ENCODE measurements around the gene TIFAB.

TIFAB gene

DNA sequence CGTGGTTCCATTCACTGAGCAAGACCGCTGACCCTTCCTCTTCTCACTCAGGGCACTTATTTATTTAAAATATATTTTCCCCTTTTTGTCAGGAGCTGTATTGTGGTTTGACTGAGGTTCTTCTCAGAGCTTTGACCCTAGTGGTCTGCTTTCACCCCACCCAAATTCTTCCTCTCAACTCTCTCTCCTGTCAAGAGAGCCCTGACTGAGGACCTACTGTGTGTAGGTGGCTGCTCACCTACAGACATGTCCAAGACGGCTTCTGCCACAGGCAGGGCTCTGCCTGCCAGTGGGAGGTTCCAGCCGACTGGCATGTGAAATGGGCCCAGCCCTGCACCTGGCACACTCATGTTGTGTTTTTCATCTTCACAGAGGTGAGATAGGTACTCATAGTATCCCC is 10.2 kb downstream of the TIFAB start:
- DNase-seq (ENCODE audit: low read depth in 1 of 2, low spot score in 1 of 2) = no peak
- TF ChIP-seq JUND (IDR thresholded peaks at IDR 0.05; ENCODE audit: low read depth) = no peak
- in situ Hi-C loops (cut with HindIII; ENCODE audit: low pct_unique_long_range_greater_than_20kb, low sequenced_read_pairs) = no loop called here

- DNase-seq (ENCODE audit: low read depth in 1 of 2, low spot score in 1 of 2) = no peak
- in situ Hi-C loops (cut with HindIII; ENCODE audit: low pct_unique_long_range_greater_than_20kb, low sequenced_read_pairs) = no loop called here
- TF ChIP-seq JUND (IDR thresholded peaks at IDR 0.05; ENCODE audit: low read depth) = no peak
These were observed 10.8 kb downstream of the TIFAB start for GRCh38 chr5:135441350-135441831.

DNA sequence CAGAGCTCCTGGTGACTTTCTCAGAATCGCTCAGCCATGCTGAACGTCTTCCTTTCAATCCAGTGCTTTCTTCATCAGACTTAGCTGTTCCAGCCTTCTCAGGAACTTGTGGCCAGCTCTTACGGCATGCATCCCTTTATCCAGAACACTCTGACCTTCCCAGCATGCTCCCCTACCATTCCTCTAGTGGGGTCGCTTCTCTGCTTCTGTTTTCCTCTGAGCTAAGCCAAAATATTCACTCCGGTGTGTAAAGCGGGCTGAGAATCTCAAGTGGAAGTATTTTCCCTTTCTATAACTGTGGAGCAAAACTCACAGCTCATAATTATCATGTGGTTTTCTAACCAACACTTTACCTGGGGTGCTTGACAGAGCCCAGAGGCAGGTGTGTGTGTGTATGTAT is 11.2 kb downstream of the TIFAB start:
- no peak for TF ChIP-seq JUND (IDR thresholded peaks at IDR 0.05; ENCODE audit: low read depth)
- no peak for DNase-seq (ENCODE audit: low read depth in 1 of 2, low spot score in 1 of 2)
- in situ Hi-C loops (cut with HindIII; ENCODE audit: low pct_unique_long_range_greater_than_20kb, low sequenced_read_pairs) = no loop called here

GRCh38 chr5:135439231-135440205 is 12.6 kb downstream of the TIFAB start:
- no peak for TF ChIP-seq JUND (IDR thresholded peaks at IDR 0.05; ENCODE audit: low read depth)
- no peak for DNase-seq (ENCODE audit: low read depth in 1 of 2, low spot score in 1 of 2)

DNA sequence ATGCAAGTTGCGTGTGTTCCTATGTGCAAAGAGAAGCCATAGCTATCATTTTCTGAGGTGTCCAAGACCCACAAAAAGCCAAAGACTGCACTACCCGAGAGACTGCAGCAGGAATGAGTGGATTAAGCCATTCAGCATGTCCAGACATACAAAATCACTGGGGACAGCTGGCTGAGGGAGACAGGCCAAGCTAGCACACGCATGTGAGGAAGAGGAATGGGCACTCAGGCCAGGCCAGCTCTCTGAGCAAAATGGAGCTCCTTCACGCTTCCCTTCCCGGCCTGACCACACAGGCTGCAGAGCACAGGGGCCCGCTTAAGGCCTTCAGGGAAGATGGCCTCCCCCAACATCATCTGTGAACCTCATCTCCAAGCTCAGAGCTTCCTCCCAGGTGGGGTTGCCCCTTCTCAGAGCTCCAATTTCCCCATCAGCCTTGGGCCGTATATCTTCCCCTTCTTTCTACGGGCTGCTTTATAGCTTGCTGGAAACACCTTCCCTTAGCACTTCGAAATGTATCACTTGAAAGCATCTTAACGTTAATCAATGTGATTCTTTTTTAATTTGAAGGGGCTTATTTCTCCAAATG is 13.4 kb downstream of the TIFAB start:
- no peak for TF ChIP-seq JUND (IDR thresholded peaks at IDR 0.05; ENCODE audit: low read depth)
- in situ Hi-C loops (cut with HindIII; ENCODE audit: low pct_unique_long_range_greater_than_20kb, low sequenced_read_pairs) = no loop called here
- no peak for DNase-seq (ENCODE audit: low read depth in 1 of 2, low spot score in 1 of 2)

More at GRCh38 chr5:135439231-135440205, 12.6 kb downstream of the TIFAB start:
- in situ Hi-C loops (cut with HindIII; ENCODE audit: low pct_unique_long_range_greater_than_20kb, low sequenced_read_pairs) = no loop called here

- in situ Hi-C loops (cut with HindIII; ENCODE audit: low pct_unique_long_range_greater_than_20kb, low sequenced_read_pairs) = no loop called here
- no peak for TF ChIP-seq JUND (IDR thresholded peaks at IDR 0.05; ENCODE audit: low read depth)
- DNase-seq (ENCODE audit: low read depth in 1 of 2, low spot score in 1 of 2) = no peak
These were observed 14.2 kb downstream of the TIFAB start for GRCh38 chr5:135437796-135438560.

DNA sequence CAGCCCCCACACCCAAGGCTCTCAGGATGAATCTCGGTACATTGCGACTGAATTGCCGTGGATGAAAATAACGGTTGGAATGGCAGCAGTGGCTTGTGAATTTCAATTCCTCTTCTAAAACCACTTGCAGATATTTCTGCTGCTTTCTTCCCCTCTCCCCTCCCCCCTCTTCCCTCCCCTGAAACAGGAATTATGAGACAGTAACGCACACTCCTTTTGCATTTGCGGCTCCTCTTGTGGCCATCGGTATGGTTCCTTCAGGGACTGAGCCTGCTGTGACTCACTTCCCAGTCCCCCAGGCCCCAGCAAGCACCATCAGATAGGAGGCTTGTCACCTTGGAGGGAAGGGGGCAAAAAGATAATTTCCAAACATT is 14.7 kb downstream of the TIFAB start:
- DNase-seq (ENCODE audit: low read depth in 1 of 2, low spot score in 1 of 2) = no peak
- no peak for TF ChIP-seq JUND (IDR thresholded peaks at IDR 0.05; ENCODE audit: low read depth)
- in situ Hi-C loops (cut with HindIII; ENCODE audit: low pct_unique_long_range_greater_than_20kb, low sequenced_read_pairs) = no loop called here

DNA sequence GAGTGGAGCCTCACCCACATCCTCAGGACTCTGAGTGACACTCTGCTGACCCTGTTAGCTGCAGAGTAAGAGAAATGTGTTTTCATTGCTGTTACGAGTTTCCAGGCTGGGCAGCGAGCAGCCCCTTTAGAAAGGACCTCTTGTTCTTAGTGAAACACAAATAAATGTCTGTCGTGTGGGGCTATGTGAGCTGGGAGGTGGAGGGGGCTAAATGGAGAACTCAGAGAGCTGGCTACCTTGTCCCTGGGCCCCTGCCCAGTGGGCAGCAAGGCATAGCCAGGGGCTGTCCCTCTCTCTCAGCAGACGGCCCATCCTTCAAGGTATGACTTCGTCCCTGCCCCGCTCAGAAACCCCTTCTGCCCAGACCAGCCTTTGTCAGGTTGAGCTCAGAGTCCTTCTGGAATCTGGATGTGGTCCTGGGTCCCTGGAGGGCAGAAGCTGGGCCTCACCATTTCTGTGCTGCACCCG is 15.2 kb downstream of the TIFAB start:
- DNase-seq (ENCODE audit: low read depth in 1 of 2, low spot score in 1 of 2) = no peak
- no peak for TF ChIP-seq JUND (IDR thresholded peaks at IDR 0.05; ENCODE audit: low read depth)
- in situ Hi-C loops (cut with HindIII; ENCODE audit: low pct_unique_long_range_greater_than_20kb, low sequenced_read_pairs) = no loop called here

GRCh38 chr5:135435467-135436330 is 16.5 kb downstream of the TIFAB start:
- TF ChIP-seq JUND (IDR thresholded peaks at IDR 0.05; ENCODE audit: low read depth) = no peak
- in situ Hi-C loops (cut with HindIII; ENCODE audit: low pct_unique_long_range_greater_than_20kb, low sequenced_read_pairs) = no loop called here
- no peak for DNase-seq (ENCODE audit: low read depth in 1 of 2, low spot score in 1 of 2)

- in situ Hi-C loops (cut with HindIII; ENCODE audit: low pct_unique_long_range_greater_than_20kb, low sequenced_read_pairs) = no loop called here
- DNase-seq (ENCODE audit: low read depth in 1 of 2, low spot score in 1 of 2) = no peak
- no peak for TF ChIP-seq JUND (IDR thresholded peaks at IDR 0.05; ENCODE audit: low read depth)
These were observed 17.3 kb downstream of the TIFAB start for GRCh38 chr5:135434591-135435466.

All from T47D (cell line).